Naive thymus-derived CD8-positive, alpha-beta T cell (primary cell): Measurements from ENCODE around the gene KDELR1. TPM values are rescaled to one million over a fixed set of nuclear protein-coding genes. Genes with fewer than 3 reads are reported as not detected.

Experiments
- ATAC-seq, 2 donors: fragments of 150-1000 bp; cut with Tn5 transposase in 1 of 2; sonication (Bioruptor Pico), chemical (Tn5 transposase) in 1 of 2; 1 replicate in 1 of 2; 2 replicates in 1 of 2; pipeline ENCODE4 v1.10.0; 2021; ENCODE audit warnings: mild to moderate bottlenecking in 2 of 2, moderate library complexity in 2 of 2
- POLR2A ChIA-PET: fragments of 350-600 bp; sonication (Branson Sonifier 250); formaldehyde crosslinking; loops from one replicate; lab custom pipeline; 2021; ENCODE audit warnings: antibody characterized with exemption; lab: Charles Lee
- DNase-seq, 10 donors: peaks; one replicate each; pipeline versions ENCODE4 v3.0.0 to v3.0.0-alpha.2; 2020 to 2022
- H3K27ac Mint-ChIP-seq, 10 donors: one replicate each; pipeline ENCODE4 v1.8.0; 2020 to 2022; ENCODE audit warnings: mild to moderate bottlenecking in 10 of 10, mixed read lengths in 10 of 10, moderate library complexity in 4 of 10, inconsistent platforms in 1 of 10
- H3K27me3 Mint-ChIP-seq, 5 donors: one replicate each; pipeline ENCODE4 v1.8.0; 2021 to 2022; ENCODE audit warnings: mixed read lengths in 5 of 5
- H3K36me3 Mint-ChIP-seq, 3 donors: one replicate each; pipeline ENCODE4 v1.8.0; 2020 to 2022; ENCODE audit warnings: mixed read lengths in 3 of 3, mild to moderate bottlenecking in 2 of 3, inconsistent platforms in 1 of 3
- H3K4me1 Mint-ChIP-seq, 4 donors: one replicate each; pipeline ENCODE4 v1.8.0; 2021 to 2022; ENCODE audit warnings: mixed read lengths in 4 of 4
- H3K4me3 Mint-ChIP-seq, 10 donors: one replicate each; pipeline ENCODE4 v1.8.0; 2020 to 2022; ENCODE audit warnings: mild to moderate bottlenecking in 10 of 10, mixed read lengths in 10 of 10, moderate library complexity in 6 of 10, inconsistent platforms in 1 of 10
- H3K9me3 Mint-ChIP-seq, 9 donors: one replicate each; pipeline ENCODE4 v1.8.0; 2020 to 2022; ENCODE audit warnings: mixed read lengths in 9 of 9, mild to moderate bottlenecking in 3 of 9, inconsistent platforms in 1 of 9, moderate library complexity in 1 of 9
- polyA plus RNA-seq, 3 donors: library from polyadenylated mRNA; unstranded; fragments of 300-500 nt; fragmentation: Illumina TruSeq; gene quantifications; one replicate each; pipeline ENCODE4 v1.2.3, GENCODE V29; 2021
- total RNA-seq, 8 experiments: library from RNA in 2 of 8; stranded (reverse) in 2 of 8; gene quantifications; one replicate each; pipeline ENCODE4 v1.2.3 and lab custom pipeline; 2021 to 2026

The KDELR1 gene
- total and polyA plus RNA-seq, 5 experiments from 2014 or later: 21.3 to 49.6 (median 24.8) TPM

- POLR2A ChIA-PET: interaction anchor here (1.2 kb wide), 1 partner anchor 11 kb away, joined by 3 read pairs; no protein-coding TSS in a partner anchor
- peaks cover 15 to 30% (median 28%) of the 10 kb centered on the region in 4 donors for H3K4me1 Mint-ChIP-seq
- ATAC-seq (peak; percentile 52 to 60), DNase-seq (peak; percentile 41 to 87 (median 63))
- H3K36me3 Mint-ChIP-seq: no peaks in the 10 kb centered on the region
- H3K27me3 Mint-ChIP-seq: peaks cover 0 to 18% (median 13%) of the 10 kb centered on the region in 5 donors
- peak overlapping the region in 9 of 10 donors; percentile 54 to 88 (median 86) for H3K4me3 Mint-ChIP-seq
- peaks cover 0 to 2% (median 0%) of the 10 kb centered on the region in 9 donors for H3K9me3 Mint-ChIP-seq
- H3K27ac Mint-ChIP-seq: peak overlapping the region in 1 of 10 donors; percentile 20
Observed at GRCh38 chr19:48415395-48415794, 24.0 kb upstream of the KDELR1 start.

GRCh38 chr19:48413879-48414587 lies 22.7 kb upstream of the KDELR1 start:
- Mint-ChIP-seq H3K36me3 (no peaks in the 10 kb centered on the region), H3K4me1 (peaks cover 12 to 26% (median 25%) of the 10 kb centered on the region in 4 donors), H3K9me3 (peaks cover 0 to 2% (median 0%) of the 10 kb centered on the region in 9 donors), H3K27ac (peak overlapping the region in 3 of 10 donors; percentile 15 to 51 (median 25)), H3K4me3 (peak overlapping the region; percentile 51 to 88 (median 83)), H3K27me3 (peaks cover 0 to 18% (median 9%) of the 10 kb centered on the region in 5 donors)
- POLR2A ChIA-PET: interaction anchor here (0.8 to 1.2 kb wide), 3 partner anchors 10 to 29 kb away, joined by 3 to 8 read pairs (median 3); no protein-coding TSS in a partner anchor
- DNase-seq (peak in 1 of 10 donors; percentile 57), ATAC-seq (no peak)

GRCh38 chr19:48405850-48406249 lies 14.5 kb upstream of the KDELR1 start:
- no peak overlapping the region for H3K4me3 Mint-ChIP-seq
- DNase-seq: no peak
- peaks cover 9 to 22% (median 15%) of the 10 kb centered on the region in 5 donors for H3K27me3 Mint-ChIP-seq
- no peak for ATAC-seq
- H3K9me3 Mint-ChIP-seq: peaks cover 0 to 1% (median 0%) of the 10 kb centered on the region in 9 donors
- H3K36me3 Mint-ChIP-seq: no peaks in the 10 kb centered on the region
- POLR2A ChIA-PET: no interaction called here
- peak overlapping the region in 1 of 10 donors; percentile 60 for H3K27ac Mint-ChIP-seq
- H3K4me1 Mint-ChIP-seq: peaks cover 6 to 10% (median 8%) of the 10 kb centered on the region in 4 donors

- peaks cover 9 to 22% (median 15%) of the 10 kb centered on the region in 5 donors for H3K27me3 Mint-ChIP-seq
- ATAC-seq (no peak), DNase-seq (no peak)
- no peak overlapping the region for H3K27ac Mint-ChIP-seq
- POLR2A ChIA-PET: interaction anchor here (1.3 kb wide), 1 partner anchor 10 kb away, joined by 3 read pairs; no protein-coding TSS in a partner anchor
- H3K4me3 Mint-ChIP-seq: no peak overlapping the region
- peaks cover 6 to 12% (median 8%) of the 10 kb centered on the region in 4 donors for H3K4me1 Mint-ChIP-seq
- H3K9me3 Mint-ChIP-seq: peaks cover 0 to 1% (median 0%) of the 10 kb centered on the region in 9 donors
- no peaks in the 10 kb centered on the region for H3K36me3 Mint-ChIP-seq
Observed at GRCh38 chr19:48405010-48405659, 13.8 kb upstream of the KDELR1 start.

GRCh38 chr19:48403606-48404005 lies 12.3 kb upstream of the KDELR1 start:
- H3K4me3 Mint-ChIP-seq: peak overlapping the region in 1 of 10 donors; percentile 28
- peaks cover 6 to 24% (median 17%) of the 10 kb centered on the region in 4 donors for H3K4me1 Mint-ChIP-seq
- peak; percentile 65 to 78 for ATAC-seq
- peaks cover 0 to 3% (median 0%) of the 10 kb centered on the region in 9 donors for H3K9me3 Mint-ChIP-seq
- DNase-seq: peak in 5 of 10 donors; percentile 29 to 55 (median 49)
- H3K27me3 Mint-ChIP-seq: peaks cover 9 to 19% (median 14%) of the 10 kb centered on the region in 5 donors
- POLR2A ChIA-PET: interaction anchor here (0.7 to 1.4 kb wide), 4 partner anchors 11 to 87 kb away, joined by 3 to 8 read pairs (median 3); partner anchors contain the start of gene KDELR1
- peak overlapping the region in 5 of 10 donors; percentile 44 to 87 (median 69) for H3K27ac Mint-ChIP-seq
- no peaks in the 10 kb centered on the region for H3K36me3 Mint-ChIP-seq

GRCh38 chr19:48401287-48401686 lies 9.9 kb upstream of the KDELR1 start:
- peak overlapping the region in 5 of 10 donors; percentile 36 to 75 (median 54) for H3K27ac Mint-ChIP-seq
- POLR2A ChIA-PET: interaction anchor here (0.6 to 1.3 kb wide), 4 partner anchors 89 to 1318 kb away, joined by 3 to 5 read pairs (median 3); no protein-coding TSS in a partner anchor
- H3K9me3 Mint-ChIP-seq: peaks cover 0 to 3% (median 0%) of the 10 kb centered on the region in 9 donors
- H3K4me3 Mint-ChIP-seq: no peak overlapping the region
- H3K4me1 Mint-ChIP-seq: peaks cover 16 to 35% (median 29%) of the 10 kb centered on the region in 4 donors
- no peak for ATAC-seq
- no peak for DNase-seq
- peaks cover 3 to 24% (median 16%) of the 10 kb centered on the region in 5 donors for H3K27me3 Mint-ChIP-seq
- no peaks in the 10 kb centered on the region for H3K36me3 Mint-ChIP-seq

- ATAC-seq (peak; percentile 15 to 26), DNase-seq (peak in 5 of 10 donors; percentile 25 to 74 (median 32))
- Mint-ChIP-seq H3K27ac (peak overlapping the region in 7 of 10 donors; percentile 10 to 79 (median 56)), H3K9me3 (peaks cover 0 to 3% (median 0%) of the 10 kb centered on the region in 9 donors), H3K27me3 (peaks cover 5 to 29% (median 19%) of the 10 kb centered on the region in 5 donors), H3K4me1 (peaks cover 22 to 39% (median 36%) of the 10 kb centered on the region in 4 donors), H3K4me3 (peak overlapping the region in 3 of 10 donors; percentile 37 to 45 (median 45)), H3K36me3 (no peaks in the 10 kb centered on the region)
- POLR2A ChIA-PET: interaction anchor here (0.6 to 1.7 kb wide), 5 partner anchors 9 to 748 kb away, joined by 3 to 5 read pairs (median 3); partner anchors contain the start of genes KDELR1 and RPL18
Observed at GRCh38 chr19:48400018-48400742, 8.8 kb upstream of the KDELR1 start.

GRCh38 chr19:48398375-48399235 lies 7.3 kb upstream of the KDELR1 start:
- ATAC-seq (peak; percentile 62 to 76), DNase-seq (peak; percentile 69 to 91 (median 82))
- Mint-ChIP-seq H3K27ac (peak overlapping the region in 7 of 10 donors; percentile 38 to 89 (median 66)), H3K36me3 (no peaks in the 10 kb centered on the region), H3K9me3 (peaks cover 0 to 3% (median 0%) of the 10 kb centered on the region in 9 donors), H3K27me3 (peaks cover 9 to 45% (median 27%) of the 10 kb centered on the region in 5 donors), H3K4me3 (peak overlapping the region; percentile 52 to 83 (median 72)), H3K4me1 (peaks cover 29 to 53% (median 45%) of the 10 kb centered on the region in 4 donors)
- POLR2A ChIA-PET: interaction anchor here (1.1 to 1.7 kb wide), 3 partner anchors 35 to 95 kb away, joined by 3 to 6 read pairs (median 4); partner anchors contain the start of genes SYNGR4 and TMEM143

- H3K4me1 Mint-ChIP-seq: peaks cover 27 to 49% (median 42%) of the 10 kb centered on the region in 4 donors
- H3K36me3 Mint-ChIP-seq: no peaks in the 10 kb centered on the region
- POLR2A ChIA-PET: interaction anchor here (1.1 kb wide), 1 partner anchor 34 kb away, joined by 6 read pairs; the partner anchor contains the start of genes SYNGR4 and TMEM143
- ATAC-seq (no peak), DNase-seq (no peak)
- H3K4me3 Mint-ChIP-seq: peak overlapping the region; percentile 79 to 94 (median 86)
- peaks cover 0 to 3% (median 0%) of the 10 kb centered on the region in 9 donors for H3K9me3 Mint-ChIP-seq
- peak overlapping the region; percentile 80 to 92 (median 88) for H3K27ac Mint-ChIP-seq
- H3K27me3 Mint-ChIP-seq: peaks cover 9 to 45% (median 27%) of the 10 kb centered on the region in 5 donors
Observed at GRCh38 chr19:48398102-48398374, 6.7 kb upstream of the KDELR1 start.

- POLR2A ChIA-PET: no interaction called here
- no peak for ATAC-seq
Observed at GRCh38 chr19:48397263-48398101, 6.1 kb upstream of the KDELR1 start.

More at GRCh38 chr19:48397263-48398101, 6.1 kb upstream of the KDELR1 start:
- Mint-ChIP-seq H3K4me1 (peaks cover 27 to 55% (median 47%) of the 10 kb centered on the region in 4 donors), H3K27ac (peak overlapping the region; percentile 80 to 92 (median 88)), H3K27me3 (peaks cover 9 to 45% (median 27%) of the 10 kb centered on the region in 5 donors), H3K36me3 (no peaks in the 10 kb centered on the region), H3K4me3 (peak overlapping the region; percentile 79 to 94 (median 86)), H3K9me3 (peaks cover 0 to 3% (median 0%) of the 10 kb centered on the region in 9 donors)
- DNase-seq: no peak
